GM12878 (cell line): ENCODE data around the gene PPP1R1B.

Experiments used
- CTCF ChIP-seq, 3 experiments: IDR thresholded peaks in 2 of 3; conservative IDR thresholded peaks in 1 of 3; 2 replicates each; pipeline ENCODE4 v1.5.1; 2011; ENCODE audit warnings: low read depth in 3 of 3, low read length in 3 of 3, mild to moderate bottlenecking in 3 of 3, control low read depth in 2 of 3, moderate library complexity in 2 of 3, inconsistent platforms in 1 of 3, mixed read lengths in 1 of 3; ENCODE audit not compliant: control insufficient read depth in 2 of 3, insufficient read depth in 1 of 3; ENCODE audit errors: extremely low read depth in 1 of 3
- FOS ChIP-seq: IDR thresholded peaks from 3 replicates; pipeline ENCODE4 v1.6.1; 2011; ENCODE audit warnings: borderline replicate concordance; ENCODE audit not compliant: insufficient read length; ENCODE audit errors: extremely low read depth
- GABPA ChIP-seq: IDR thresholded peaks from 2 replicates; pipeline ENCODE4 v1.6.1; 2014; ENCODE audit warnings: antibody characterized with exemption, low read depth, mild to moderate bottlenecking, inconsistent platforms
- JUNB ChIP-seq: IDR thresholded peaks from 2 replicates; pipeline ENCODE4 v1.6.1; 2016; ENCODE audit warnings: antibody characterized with exemption, mild to moderate bottlenecking
- POLR2AphosphoS5 ChIP-seq: IDR thresholded peaks from 2 replicates; pipeline ENCODE4 v1.6.1; 2011; ENCODE audit warnings: mild to moderate bottlenecking, low read length, inconsistent platforms
- SUZ12 ChIP-seq: fragments of 200-600 bp; sonication (generic); IDR thresholded peaks from one replicate; pipeline ENCODE4 v1.6.1; 2018; ENCODE audit warnings: antibody characterized with exemption, mild to moderate bottlenecking; ENCODE audit not compliant: unreplicated experiment

- TF ChIP-seq FOS (no peak), JUNB (no peak), GABPA (no peak), SUZ12 (no peak), CTCF (IDR thresholded peaks at IDR 0.05 in 2 of 3, conservative IDR thresholded peaks at IDR 0.05 in 1 of 3; ENCODE audit: control insufficient read depth in 2 of 3, extremely low read depth in 1 of 3, insufficient read depth in 1 of 3, low read depth in 3 of 3, low read length in 3 of 3) (no peak), POLR2AphosphoS5 (no peak)
Observed at GRCh38 chr17:39580082-39580468, 46.7 kb upstream of the PPP1R1B start.
